Stimulated activated CD8-positive, alpha-beta memory T cell treated with anti-CD3 and anti-CD28 coated beads, Interleukin-7, amount 100 ng/mL, for 48 hours (primary cell): Measurements from ENCODE around the gene CPEB1.

ENCODE experiments used
- DNase-seq, 2 donors: peaks; one replicate each; pipeline ENCODE4 v3.0.0-alpha.2; 2020; ENCODE audit warnings: low read depth in 1 of 2; ENCODE audit errors: extremely low read depth in 1 of 2

Gene CPEB1

GRCh38 chr15:82595766-82596165 is 51.4 kb downstream of the CPEB1 start:
- DNase-seq, result no peak

GRCh38 chr15:82595203-82595602 is 52.0 kb downstream of the CPEB1 start:
- DNase-seq, result no peak

- DNase-seq, result no peak
Measured at GRCh38 chr15:82587805-82588204, 59.4 kb downstream of the CPEB1 start.

- DNase-seq, result no peak
Measured at GRCh38 chr15:82585072-82585471, 62.1 kb downstream of the CPEB1 start.

GRCh38 chr15:82580713-82581112 is 66.5 kb downstream of the CPEB1 start:
- no peak for DNase-seq

GRCh38 chr15:82575335-82575734 is 71.8 kb downstream of the CPEB1 start:
- no peak for DNase-seq

GRCh38 chr15:82572986-82573385 is 74.2 kb downstream of the CPEB1 start:
- DNase-seq, result no peak

GRCh38 chr15:82572311-82572710 is 74.9 kb downstream of the CPEB1 start:
- no peak for DNase-seq

- DNase-seq, result no peak
Measured at GRCh38 chr15:82571722-82572222, 75.4 kb downstream of the CPEB1 start.

GRCh38 chr15:82570721-82571508 is 76.2 kb downstream of the CPEB1 start:
- DNase-seq, result no peak

- no peak for DNase-seq
Measured at GRCh38 chr15:82569834-82570233, 77.3 kb downstream of the CPEB1 start.

GRCh38 chr15:82568986-82569385 is 78.2 kb downstream of the CPEB1 start:
- no peak for DNase-seq

GRCh38 chr15:82567661-82568060 is 79.5 kb downstream of the CPEB1 start:
- no peak for DNase-seq

GRCh38 chr15:82566690-82567089 is 80.5 kb downstream of the CPEB1 start:
- no peak for DNase-seq

GRCh38 chr15:82558502-82558901 is 88.7 kb downstream of the CPEB1 start:
- no peak for DNase-seq

GRCh38 chr15:82556315-82557035 is 90.7 kb downstream of the CPEB1 start:
- DNase-seq, result no peak

GRCh38 chr15:82554849-82555248 is 92.3 kb downstream of the CPEB1 start:
- DNase-seq, result no peak

GRCh38 chr15:82554351-82554750 is 92.8 kb downstream of the CPEB1 start:
- DNase-seq, result no peak

- DNase-seq, result no peak
Measured at GRCh38 chr15:82553846-82554245, 93.3 kb downstream of the CPEB1 start.

GRCh38 chr15:82552861-82553260 is 94.3 kb downstream of the CPEB1 start:
- DNase-seq, result no peak

GRCh38 chr15:82551646-82552247 is 95.4 kb downstream of the CPEB1 start:
- DNase-seq, result no peak

GRCh38 chr15:82549199-82549665 is 97.9 kb downstream of the CPEB1 start:
- DNase-seq, result no peak
